PC-3 (cell line): Measurements from ENCODE around the gene UGGT1.

Experiments
- CTCF ChIP-seq: fragments of 300-600 bp; sonication (generic); conservative IDR thresholded peaks from 2 replicates; pipeline ENCODE4 v1.5.1; 2017; ENCODE audit warnings: antibody characterized with exemption, low read depth, mild to moderate bottlenecking, low read length
- EZH2 ChIP-seq: fragments of 300-600 bp; sonication (generic); IDR thresholded peaks from one replicate; pipeline ENCODE4 v1.6.1; 2017; ENCODE audit warnings: antibody characterized with exemption, mild to moderate bottlenecking, low read length; ENCODE audit not compliant: unreplicated experiment
- EZH2phosphoT487 ChIP-seq: fragments of 300-600 bp; sonication (generic); IDR thresholded peaks from 2 replicates; pipeline ENCODE4 v1.6.1; 2018; ENCODE audit warnings: mild to moderate bottlenecking, antibody characterized with exemption, low read length, borderline replicate concordance

- TF ChIP-seq CTCF (no peak), EZH2 (no peak), EZH2phosphoT487 (no peak)
Measured at GRCh38 chr2:128166746-128167353, 75.8 kb downstream of the UGGT1 start.
